GM20000 (cell line): ENCODE measurements around the gene ADGRG1.
A peak's percentile ranks its signal among the peaks of the same experiment; 100 is the strongest.

Experiments
- DNase-seq: peaks from one replicate; pipeline ENCODE4 v3.0.0; 2012; ENCODE audit warnings: low spot score
- CTCF ChIP-seq: IDR thresholded peaks from 2 replicates; pipeline ENCODE4 v1.5.1; 2012; ENCODE audit warnings: mild to moderate bottlenecking, control low read depth; ENCODE audit errors: extremely low read depth, missing control alignments

The ADGRG1 gene

GRCh38 chr16:57628008-57628781 lies at the start of gene ADGRG1:
TSS of gene ADGRG1 (plus strand) at chr16:57628630. CDS start at chr16:57650288, 21,658 bp downstream.
- no peak for TF ChIP-seq CTCF
- DNase-seq, result no peak

GRCh38 chr16:57579361-57579665 lies 49.1 kb upstream of the ADGRG1 start:
- DNase-seq, result no peak
- no peak for TF ChIP-seq CTCF

- DNase-seq, result no peak
Measured at GRCh38 chr16:57585051-57585687, 43.3 kb upstream of the ADGRG1 start.

GRCh38 chr16:57588831-57589230 lies 39.6 kb upstream of the ADGRG1 start:
- TF ChIP-seq CTCF, result no peak
- DNase-seq, result no peak

More at GRCh38 chr16:57585051-57585687, 43.3 kb upstream of the ADGRG1 start:
- TF ChIP-seq CTCF, result no peak

- DNase-seq, result no peak
Measured at GRCh38 chr16:57589374-57589773, 39.1 kb upstream of the ADGRG1 start.

GRCh38 chr16:57590654-57591085 lies 37.8 kb upstream of the ADGRG1 start:
- DNase-seq, result no peak
- no peak for TF ChIP-seq CTCF

More at GRCh38 chr16:57589374-57589773, 39.1 kb upstream of the ADGRG1 start:
- no peak for TF ChIP-seq CTCF

- peak; percentile 73 for DNase-seq
- TF ChIP-seq CTCF, result peak; percentile 77
Measured at GRCh38 chr16:57591086-57591869, 37.2 kb upstream of the ADGRG1 start.
